Panc1 (cell line): ENCODE data around the gene GPBAR1. TPM values are rescaled to one million over a fixed set of nuclear protein-coding genes. Genes with fewer than 3 reads are reported as not detected.

Source experiments
- ATAC-seq: fragments of 200-7000 bp; cut with Tn5 transposase; 2 replicates; pipeline ENCODE4 v1.9.1; 2020; ENCODE audit warnings: mild to moderate bottlenecking, moderate library complexity
- BruUV-seq: library from RNA; stranded (reverse); fragments of 400-500 nt; replicated peaks from 2 replicates; lab custom pipeline; 2021; lab: Mats Ljungman, UMichigan
- CTCF ChIA-PET: fragments of 300-600 bp; sonication (Branson Sonifier 250); formaldehyde crosslinking; loops from one replicate; lab custom pipeline; 2022; ENCODE audit warnings: antibody characterized with exemption; lab: Charles Lee
- POLR2A ChIA-PET: fragments of 300-600 bp; sonication (Branson Sonifier 250); formaldehyde crosslinking; loops from one replicate; lab custom pipeline; 2022; ENCODE audit warnings: antibody characterized with exemption; lab: Charles Lee
- DNase-seq: peaks from one replicate; pipeline ENCODE4 v3.0.0-alpha.2; 2010; ENCODE audit warnings: low read depth, low spot score
- H3K27ac ChIP-seq: 2 replicates; pipeline ENCODE4 v1.5.1; 2011; ENCODE audit warnings: mild to moderate bottlenecking, low read length, inconsistent platforms
- H3K27me3 ChIP-seq: fragments of 200-500 bp; sonication (Bioruptor generic); 2 replicates; pipeline ENCODE4 v1.6.0; 2014; ENCODE audit warnings: low read length, inconsistent platforms; ENCODE audit not compliant: control insufficient read depth, insufficient read depth
- H3K36me3 ChIP-seq: fragments of 200-500 bp; sonication (Bioruptor generic); 2 replicates; pipeline ENCODE4 v1.5.1; 2014; ENCODE audit warnings: inconsistent platforms, mild to moderate bottlenecking, low read length, moderate library complexity; ENCODE audit not compliant: control insufficient read depth, insufficient read depth
- H3K4me1 ChIP-seq: 2 replicates; pipeline ENCODE4 v1.5.1; 2011; ENCODE audit warnings: inconsistent platforms, mild to moderate bottlenecking, low read length, moderate library complexity; ENCODE audit not compliant: control insufficient read depth, insufficient read depth
- H3K4me3 ChIP-seq, 2 experiments: 2 replicates each; pipeline ENCODE4 v1.5.1; 2011 to 2012; ENCODE audit warnings: low read depth in 2 of 2, low read length in 2 of 2, mild to moderate bottlenecking in 2 of 2, inconsistent platforms in 1 of 2, moderate library complexity in 1 of 2
- H3K9me3 ChIP-seq: fragments of 200-500 bp; sonication (Bioruptor generic); 2 replicates; pipeline ENCODE4 v1.5.1; 2014; ENCODE audit warnings: low read depth, mild to moderate bottlenecking, inconsistent platforms, low read length, moderate library complexity; ENCODE audit not compliant: control insufficient read depth, insufficient read depth
- CTCF ChIP-seq: fragments of 450-650 bp; IDR thresholded peaks from 2 replicates; pipeline ENCODE4 v1.5.1; 2017; ENCODE audit warnings: mild to moderate bottlenecking
- POLR2AphosphoS5 ChIP-seq: IDR thresholded peaks from 2 replicates; pipeline ENCODE4 v1.6.1; 2012; ENCODE audit warnings: mild to moderate bottlenecking, low read depth, low read length, moderate library complexity
- REST ChIP-seq, 2 experiments: IDR thresholded peaks; 2 replicates each; pipeline ENCODE4 v1.6.1; 2011 to 2012; ENCODE audit warnings: low read depth in 2 of 2, control low read depth in 1 of 2, low read length in 1 of 2, mild to moderate bottlenecking in 1 of 2, moderate library complexity in 1 of 2; ENCODE audit not compliant: insufficient read depth in 1 of 2
- SIN3A ChIP-seq: IDR thresholded peaks from 2 replicates; pipeline ENCODE4 v1.6.1; 2012; ENCODE audit warnings: low read depth, mild to moderate bottlenecking, low read length, moderate library complexity, borderline replicate concordance; ENCODE audit not compliant: insufficient read depth
- TCF7L2 ChIP-seq: IDR thresholded peaks from 2 replicates; pipeline ENCODE4 v1.6.1; 2011; ENCODE audit warnings: mild to moderate bottlenecking, low read depth, low read length, inconsistent platforms
- in situ Hi-C: cut with HindIII; loops from 2 replicates; pipeline ENCODE4 v1.10.0; 2016; ENCODE audit warnings: low sequenced_read_pairs, low pct_unique_long_range_greater_than_20kb
- intact Hi-C: fragments of 100-400 bp; cut with micrococcal nuclease; formaldehyde crosslinking; loops from one replicate; pipeline ENCODE4 v1.10.0; 2022; ENCODE audit not compliant: unreplicated experiment
- total RNA-seq: library from RNA; stranded (reverse); gene quantifications from one replicate; pipeline ENCODE4 v1.2.1, GENCODE V29; 2021; ENCODE audit not compliant: unreplicated experiment

GPBAR1 gene
- total RNA-seq, 1 experiment from 2014 or later = 0.18 TPM

GRCh38 chr2:218300141-218300540 lies 39.3 kb downstream of the GPBAR1 start:
- in situ Hi-C loops (no loop called here), intact Hi-C loops (loop anchor here (2.0 kb wide), 1 partner anchor 97 kb away; no protein-coding TSS in a partner anchor)
- ChIA-PET CTCF (no interaction called here), POLR2A (no interaction called here)
- DNase-seq = no peak
- TF ChIP-seq SIN3A = no peak
- no peak for TF ChIP-seq CTCF
- TF ChIP-seq POLR2AphosphoS5 = no peak
- no peak for TF ChIP-seq REST (IDR thresholded peaks at IDR 0.05; ENCODE audit: insufficient read depth in 1 of 2, low read depth in 2 of 2, low read length in 1 of 2)
- no peak for TF ChIP-seq TCF7L2
- H3K36me3 ChIP-seq = no peaks in the 10 kb centered on the region
- H3K27ac ChIP-seq = no peak overlapping the region
- H3K9me3 ChIP-seq = no peaks in the 10 kb centered on the region
- BruUV-seq = no TSS peak
- H3K27me3 ChIP-seq = no peaks in the 10 kb centered on the region
- H3K4me1 ChIP-seq = peaks cover 10% of the 10 kb centered on the region
- H3K4me3 ChIP-seq = no peak overlapping the region
- no peak for ATAC-seq

- H3K36me3 ChIP-seq = no peaks in the 10 kb centered on the region
- H3K27ac ChIP-seq = no peak overlapping the region; the same call in 1 of the 2 replicates
- no peak overlapping the region for H3K4me3 ChIP-seq
- intact Hi-C loops = loop anchor here (1.0 to 2.0 kb wide), 2 partner anchors 55 to 96 kb away; partner anchors contain the start of gene CATIP
- no peaks in the 10 kb centered on the region for H3K9me3 ChIP-seq
- DNase-seq (peak; percentile 83), ATAC-seq (peak; percentile 87)
- ChIA-PET CTCF (interaction anchor here (0.6 to 2.1 kb wide), 3 partner anchors 53 to 76 kb away, joined by 3 to 16 read pairs (median 6); partner anchors contain the start of gene CATIP), POLR2A (no interaction called here)
- no peaks in the 10 kb centered on the region for H3K27me3 ChIP-seq
- BruUV-seq = no TSS peak
- H3K4me1 ChIP-seq = peaks cover 10% of the 10 kb centered on the region
- peak; percentile 94 for TF ChIP-seq CTCF
- TF ChIP-seq POLR2AphosphoS5 = no peak
- in situ Hi-C loops = no loop called here
Observed at GRCh38 chr2:218301176-218301819, 40.5 kb downstream of the GPBAR1 start.
